H1 (cell line): ENCODE data around the gene RAET1G. TPM values are rescaled to one million over a fixed set of nuclear protein-coding genes. Genes with fewer than 3 reads are reported as not detected.

ENCODE experiments used
- CTCF ChIA-PET: fragments of 300-600 bp; sonication (Branson Sonifier 250); formaldehyde crosslinking; loops from one replicate; lab custom pipeline; 2021; ENCODE audit not compliant: partially characterized antibody; lab: Charles Lee
- POLR2A ChIA-PET: fragments of 300-600 bp; sonication (Branson Sonifier 250); formaldehyde crosslinking; loops from one replicate; lab custom pipeline; 2021; ENCODE audit warnings: inconsistent platforms; ENCODE audit not compliant: partially characterized antibody; lab: Charles Lee
- DNase-seq, 2 experiments: peaks; one replicate each; pipeline versions ENCODE4 v3.0.0 to v3.0.0-alpha.2; 2010 to 2022; ENCODE audit warnings: low spot score in 2 of 2, low read depth in 1 of 2, mixed read lengths in 1 of 2
- FAIRE-seq: peaks from 2 replicates; lab custom pipeline; 2011; peaks lifted over from hg19 to GRCh38; lab: Jason Lieb, UNC
- H2AFZ ChIP-seq: 2 replicates; pipeline ENCODE4 v1.8.1; 2012; ENCODE audit warnings: low read length, inconsistent platforms
- H2AK5ac ChIP-seq: 2 replicates; pipeline ENCODE4 v1.6.1; 2013; ENCODE audit warnings: low read depth, low read length
- H2BK120ac ChIP-seq: replicated peaks from 2 replicates; pipeline ENCODE3; 2013; ENCODE audit warnings: low read depth, low read length, inconsistent platforms
- H2BK12ac ChIP-seq: 2 replicates; pipeline ENCODE4 v1.6.1; 2013; ENCODE audit warnings: low read depth, low read length
- H2BK15ac ChIP-seq: 2 replicates; pipeline ENCODE4 v1.6.1; 2013; ENCODE audit warnings: low read length
- H2BK20ac ChIP-seq: 2 replicates; pipeline ENCODE4 v1.6.1; 2013; ENCODE audit warnings: low read length
- H2BK5ac ChIP-seq: 2 replicates; pipeline ENCODE4 v1.6.1; 2013; ENCODE audit warnings: low read depth, low read length
- H3K14ac ChIP-seq: 2 replicates; pipeline ENCODE4 v1.6.1; 2013; ENCODE audit warnings: inconsistent platforms; ENCODE audit not compliant: insufficient read length
- H3K18ac ChIP-seq: 2 replicates; pipeline ENCODE4 v1.6.1; 2013; ENCODE audit warnings: low read length; ENCODE audit errors: extremely low read depth
- H3K23ac ChIP-seq: 2 replicates; pipeline ENCODE4 v1.6.1; 2013; ENCODE audit warnings: inconsistent platforms; ENCODE audit not compliant: insufficient read length
- H3K23me2 ChIP-seq: 2 replicates; pipeline ENCODE4 v1.6.1; 2013; ENCODE audit warnings: low read depth, low read length
- H3K27ac ChIP-seq: 2 replicates; pipeline ENCODE4 v1.6.1; 2011; ENCODE audit warnings: low read depth, low read length, inconsistent platforms
- H3K27me3 ChIP-seq, 4 experiments: replicated peaks in 1 of 4; 1 replicate in 1 of 4; 2 replicates in 3 of 4; pipeline versions ENCODE4 v1.6.1 to v1.8.1; 2011 to 2013; ENCODE audit warnings: low read length in 3 of 4, mild to moderate bottlenecking in 3 of 4, inconsistent platforms in 2 of 4, mixed read lengths in 2 of 4, moderate library complexity in 1 of 4; ENCODE audit not compliant: control insufficient read depth in 3 of 4, insufficient read depth in 3 of 4; ENCODE audit errors: extremely low read depth in 1 of 4
- H3K36me3 ChIP-seq, 4 experiments: 2 replicates each; pipeline versions ENCODE4 v1.6.1 to v1.8.1; 2011 to 2013; ENCODE audit warnings: mild to moderate bottlenecking in 4 of 4, low read length in 3 of 4, moderate library complexity in 2 of 4, control low read depth in 1 of 4, inconsistent platforms in 1 of 4; ENCODE audit not compliant: insufficient read depth in 4 of 4, control insufficient read depth in 2 of 4
- H3K4ac ChIP-seq: replicated peaks from 2 replicates; pipeline ENCODE3; 2013; ENCODE audit warnings: low read length, low read depth, mixed read lengths, inconsistent platforms; ENCODE audit not compliant: insufficient read length
- H3K4me1 ChIP-seq, 4 experiments: replicated peaks in 1 of 4; 1 replicate in 1 of 4; 2 replicates in 3 of 4; pipeline versions ENCODE4 v1.6.1 to v1.8.1; 2011 to 2013; ENCODE audit warnings: low read length in 3 of 4, inconsistent platforms in 2 of 4, mixed read lengths in 1 of 4; ENCODE audit not compliant: insufficient read depth in 4 of 4, control insufficient read depth in 3 of 4
- H3K4me2 ChIP-seq, 2 experiments: 2 replicates each; pipeline versions ENCODE4 v1.6.1 to v1.8.1; 2011 to 2013; ENCODE audit warnings: low read depth in 2 of 2, low read length in 2 of 2, control low read depth in 1 of 2, inconsistent platforms in 1 of 2, mild to moderate bottlenecking in 1 of 2; ENCODE audit not compliant: insufficient read depth in 1 of 2
- H3K4me3 ChIP-seq, 4 experiments: fragments of 200-600, 300-600 bp in 1 of 4; sonication (generic), shearing (Covaris generic), sonication (Bioruptor Twin) in 1 of 4; 2 replicates each; pipeline versions ENCODE4 v1.5.1 to v1.8.1; 2011 to 2016; ENCODE audit warnings: low read length in 4 of 4, low read depth in 3 of 4, control low read depth in 2 of 4, inconsistent platforms in 2 of 4, mild to moderate bottlenecking in 2 of 4, mixed read lengths in 1 of 4, moderate library complexity in 1 of 4; ENCODE audit not compliant: insufficient read depth in 2 of 4; ENCODE audit errors: extremely low read depth in 1 of 4
- H3K56ac ChIP-seq: replicated peaks from 2 replicates; pipeline ENCODE3; 2013; ENCODE audit warnings: low read depth, mild to moderate bottlenecking, mixed read lengths, low read length, inconsistent platforms; ENCODE audit not compliant: insufficient read length
- H3K79me1 ChIP-seq: 2 replicates; pipeline ENCODE4 v1.6.1; 2013; ENCODE audit warnings: low read depth, low read length, control low read depth
- H3K79me2 ChIP-seq, 2 experiments: 2 replicates each; pipeline versions ENCODE4 v1.6.1 to v1.8.1; 2012 to 2013; ENCODE audit warnings: low read length in 2 of 2, mild to moderate bottlenecking in 2 of 2, inconsistent platforms in 1 of 2; ENCODE audit not compliant: insufficient read depth in 2 of 2, control insufficient read depth in 1 of 2
- H3K9ac ChIP-seq, 4 experiments: replicated peaks in 1 of 4; 1 replicate in 1 of 4; 2 replicates in 3 of 4; pipeline versions ENCODE4 v1.6.1 to v1.8.1; 2011 to 2013; ENCODE audit warnings: low read depth in 3 of 4, low read length in 3 of 4, control low read depth in 2 of 4, mild to moderate bottlenecking in 2 of 4, moderate library complexity in 2 of 4, inconsistent platforms in 1 of 4; ENCODE audit errors: extremely low read depth in 1 of 4
- H3K9me3 ChIP-seq, 2 experiments: 2 replicates each; pipeline versions ENCODE4 v1.6.1 to v1.8.1; 2012 to 2013; ENCODE audit warnings: mild to moderate bottlenecking in 2 of 2, moderate library complexity in 2 of 2, control low read depth in 1 of 2, inconsistent platforms in 1 of 2, low read depth in 1 of 2, low read length in 1 of 2, mixed read lengths in 1 of 2; ENCODE audit not compliant: insufficient read depth in 2 of 2
- H4K20me1 ChIP-seq, 2 experiments: replicated peaks in 1 of 2; 2 replicates each; pipeline versions ENCODE3 to v1.8.1; 2011 to 2013; ENCODE audit warnings: inconsistent platforms in 2 of 2, low read length in 2 of 2, mild to moderate bottlenecking in 1 of 2; ENCODE audit not compliant: insufficient read depth in 2 of 2, control insufficient read depth in 1 of 2
- H4K5ac ChIP-seq: 2 replicates; pipeline ENCODE4 v1.6.1; 2013; ENCODE audit warnings: low read length, low read depth, mixed read lengths, inconsistent platforms; ENCODE audit not compliant: insufficient read length
- H4K8ac ChIP-seq: 2 replicates; pipeline ENCODE4 v1.8.0; 2013; ENCODE audit warnings: mild to moderate bottlenecking, moderate library complexity, low read length, inconsistent platforms; ENCODE audit not compliant: insufficient read depth; ENCODE audit errors: extremely low read depth
- H4K91ac ChIP-seq: replicated peaks from 2 replicates; pipeline ENCODE3; 2013; ENCODE audit warnings: low read length, mixed read lengths, inconsistent platforms; ENCODE audit not compliant: insufficient read length
- BRCA1 ChIP-seq: IDR thresholded peaks from 2 replicates; pipeline ENCODE4 v1.6.1; 2012; ENCODE audit warnings: low read depth, low read length, improper control_type of control experiment
- CTBP2 ChIP-seq: IDR thresholded peaks from 2 replicates; pipeline ENCODE4 v1.7.0; 2011; ENCODE audit warnings: borderline replicate concordance, mild to moderate bottlenecking, moderate library complexity, mixed read lengths, low read length; ENCODE audit not compliant: insufficient read depth, insufficient read length
- HDAC2 ChIP-seq, 2 experiments: fragments of 300-600 bp in 1 of 2; sonication (generic) in 1 of 2; IDR thresholded peaks; 2 replicates each; pipeline ENCODE4 v1.6.1; 2011 to 2012; ENCODE audit warnings: low read depth in 2 of 2, low read length in 2 of 2, mild to moderate bottlenecking in 2 of 2, moderate library complexity in 2 of 2, borderline replicate concordance in 1 of 2, inconsistent platforms in 1 of 2
- KDM1A ChIP-seq: fragments of 200-600, 300-600 bp; sonication (generic); IDR thresholded peaks from 2 replicates; pipeline ENCODE4 v1.7.1; 2016; ENCODE audit warnings: mild to moderate bottlenecking, low read length, borderline replicate concordance
- KDM5A ChIP-seq: fragments of 200-600 bp; IDR thresholded peaks from 2 replicates; pipeline ENCODE4 v1.7.1; 2012; ENCODE audit warnings: mild to moderate bottlenecking, low read length, inconsistent platforms, mixed read lengths
- NANOG ChIP-seq: IDR thresholded peaks from 2 replicates; pipeline ENCODE4 v1.6.1; 2011; ENCODE audit warnings: low read length, low read depth, mild to moderate bottlenecking, inconsistent platforms; ENCODE audit not compliant: insufficient read depth, poor library complexity, severe bottlenecking
- POU5F1 ChIP-seq: IDR thresholded peaks from 2 replicates; pipeline ENCODE4 v1.6.1; 2011; ENCODE audit warnings: low read depth, mild to moderate bottlenecking, low read length, moderate library complexity
- RAD21 ChIP-seq, 2 experiments: IDR thresholded peaks in 1 of 2; conservative IDR thresholded peaks in 1 of 2; 2 replicates each; pipeline ENCODE4 v1.6.1; 2011; ENCODE audit warnings: low read depth in 2 of 2, low read length in 2 of 2, improper control_type of control experiment in 1 of 2, inconsistent platforms in 1 of 2, mild to moderate bottlenecking in 1 of 2, moderate library complexity in 1 of 2
- SIX5 ChIP-seq: IDR thresholded peaks from 2 replicates; pipeline ENCODE4 v1.6.1; 2011; ENCODE audit warnings: mild to moderate bottlenecking, low read depth, low read length
- SP1 ChIP-seq: IDR thresholded peaks from 2 replicates; pipeline ENCODE4 v1.6.1; 2011; ENCODE audit warnings: low read depth, low read length
- SRF ChIP-seq: IDR thresholded peaks from 2 replicates; pipeline ENCODE4 v1.6.1; 2011; ENCODE audit warnings: mild to moderate bottlenecking, low read depth, low read length, moderate library complexity
- WGBS, 2 experiments: shearing (Covaris generic) in 1 of 2; methylation state at CpG; one replicate each; pipeline versions ENCODE4 v1.1.6 to v1.1.7; 2013 to 2015; ENCODE audit warnings: low lambda C conversion rate in 2 of 2, mixed read lengths in 2 of 2, inconsistent platforms in 1 of 2, low coverage in 1 of 2, missing lambda C conversion rate in 1 of 2; ENCODE audit not compliant: insufficient replicate concordance in 2 of 2, insufficient coverage in 1 of 2, insufficient read length in 1 of 2; ENCODE audit errors: extremely low coverage in 1 of 2, missing lambda C conversion rate in 1 of 2; 5-methylcytosine and 5-hydroxymethylcytosine counted together
- polyA plus RNA-seq, 7 experiments: library from polyadenylated mRNA; depleted of rRNA in 3 of 7; stranded (reverse) in 5 of 7; unstranded in 2 of 7; fragments of >200 nt in 5 of 7; fragments of 200-250 nt in 2 of 7; gene quantifications; 1 replicate in 5 of 7; 2 replicates in 1 of 7; 4 replicates in 1 of 7; pipeline versions ENCODE4 v1.2.1 to v1.2.3, GENCODE V29; 2011 to 2013; ENCODE audit warnings: missing spikeins in 2 of 7, mixed read lengths in 2 of 7
- total RNA-seq: library from RNA; stranded (reverse); fragmentation: NEBNext Ultra II Directional; extraction: Animal tissue kit (Norgen Biotek cat#: 25700); gene quantifications from 2 replicates; pipeline ENCODE4 v1.2.1, GENCODE V29; 2021
- TF ChIP-seq, protein P1 (sequence below): IDR thresholded peaks from 2 replicates; pipeline ENCODE4 v1.6.1; 2011; ENCODE audit warnings: low read length, improper control_type of control experiment

Gene RAET1G
- total and polyA plus RNA-seq, 2 of the 8 experiments (the other 6 are each of a cell fraction or from before 2014, with no cell fraction given), result 0.08 TPM; not detected in 1

DNA sequence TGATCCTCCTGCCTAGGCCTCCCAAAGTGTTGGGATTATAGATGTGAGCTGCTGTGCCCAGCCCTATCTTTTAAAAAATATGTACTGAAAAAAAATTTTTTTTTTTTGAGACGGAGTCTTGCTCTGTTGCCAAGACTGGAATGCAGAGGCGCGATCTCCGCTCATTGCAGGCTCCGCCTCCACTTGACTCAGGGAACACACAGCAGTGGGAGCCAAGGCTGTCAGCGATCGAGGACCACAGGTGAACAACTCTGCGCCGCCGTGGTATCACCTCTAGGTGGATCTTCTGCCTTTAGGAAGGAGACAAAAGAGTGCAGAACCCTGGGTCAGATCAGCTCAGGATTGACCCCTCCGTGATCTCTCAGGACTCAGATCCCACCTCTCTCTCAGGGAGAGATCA lies 38.7 kb downstream of the RAET1G start:
- H3K27ac ChIP-seq, result no peak overlapping the region
- TF ChIP-seq SP1 (no peak), SIX5 (no peak), BRCA1 (no peak), POU5F1 (no peak), CTBP2 (no peak), RAD21 (IDR thresholded peaks at IDR 0.05 in 1 of 2, conservative IDR thresholded peaks at IDR 0.05 in 1 of 2; ENCODE audit: low read depth in 2 of 2, low read length in 2 of 2) (0 out of 4 replicates have a peak, but pooled peaks of 1 of the 2 experiments have one; percentile 13), HDAC2 (IDR thresholded peaks at IDR 0.05; ENCODE audit: borderline replicate concordance in 1 of 2, low read depth in 2 of 2, low read length in 2 of 2) (no peak), KDM5A (no peak), SRF (no peak), NANOG (no peak), KDM1A (no peak)
- TF ChIP-seq, protein P1, sequence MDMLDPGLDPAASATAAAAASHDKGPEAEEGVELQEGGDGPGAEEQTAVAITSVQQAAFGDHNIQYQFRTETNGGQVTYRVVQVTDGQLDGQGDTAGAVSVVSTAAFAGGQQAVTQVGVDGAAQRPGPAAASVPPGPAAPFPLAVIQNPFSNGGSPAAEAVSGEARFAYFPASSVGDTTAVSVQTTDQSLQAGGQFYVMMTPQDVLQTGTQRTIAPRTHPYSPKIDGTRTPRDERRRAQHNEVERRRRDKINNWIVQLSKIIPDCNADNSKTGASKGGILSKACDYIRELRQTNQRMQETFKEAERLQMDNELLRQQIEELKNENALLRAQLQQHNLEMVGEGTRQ, result no peak

More for the DNA sequence above, 38.7 kb downstream of the RAET1G start:
- CTCF ChIA-PET, result interaction anchor here (1.0 to 1.9 kb wide), 7 partner anchors 11 to 45 kb away, joined by 3 to 7 read pairs (median 4); no protein-coding TSS in a partner anchor
- DNase-seq, result peak in 1 of 2 experiments; percentile 65
- H2BK5ac ChIP-seq, result no peak overlapping the region
- H2BK120ac ChIP-seq, result no peak overlapping the region
- no peaks in the 10 kb centered on the region for H3K79me2 ChIP-seq
- no peak overlapping the region for H3K14ac ChIP-seq
- peaks cover 0 to 3% (median 0%) of the 10 kb centered on the region in 4 experiments; a peak in 2 of 7 replicates for H3K27me3 ChIP-seq
- H4K8ac ChIP-seq, result no peak overlapping the region
- H3K56ac ChIP-seq, result no peak overlapping the region
- no peak overlapping the region for H3K18ac ChIP-seq
- peak overlapping the region in 1 of 4 experiments; percentile 25; a peak in 2 of 8 replicates for H3K4me3 ChIP-seq
- no peak overlapping the region for H3K23ac ChIP-seq
- FAIRE-seq, result peak; percentile 70
- POLR2A ChIA-PET, result no interaction called here
- no peak overlapping the region for H2BK20ac ChIP-seq
- no peak overlapping the region for H2BK15ac ChIP-seq
- no peaks in the 10 kb centered on the region for H4K20me1 ChIP-seq
- no peaks in the 10 kb centered on the region for H3K79me1 ChIP-seq
- no peak overlapping the region for H2BK12ac ChIP-seq
- no peak overlapping the region for H3K4ac ChIP-seq
- peak overlapping the region; percentile 81; the same call in 1 of the 2 replicates for H2AFZ ChIP-seq
- no peaks in the 10 kb centered on the region; a peak in 1 of 7 replicates for H3K4me1 ChIP-seq
- H4K5ac ChIP-seq, result no peak overlapping the region
- H3K4me2 ChIP-seq, result peak overlapping the region; percentile 22 to 46; a peak in 2 of 4 replicates
- H3K23me2 ChIP-seq, result no peaks in the 10 kb centered on the region
- WGBS, 2 experiments, result 63% methylated on average over 11 of the region's 11 CpGs; no CpG with 5 or more reads in 1 of the 2 experiments
- H3K9me3 ChIP-seq, result no peaks in the 10 kb centered on the region
- H3K36me3 ChIP-seq, result no peaks in the 10 kb centered on the region
- H3K9ac ChIP-seq, result no peak overlapping the region
- H4K91ac ChIP-seq, result no peak overlapping the region
- H2AK5ac ChIP-seq, result no peak overlapping the region
